Measurements from ENCODE around the gene TEAD1. TPM values are rescaled to one million over a fixed set of nuclear protein-coding genes. Genes with fewer than 3 reads are reported as not detected.

Gene TEAD1
- total RNA-seq, 4 donors from 2014 or later = 46.4 to 214 (median 61.2) TPM

DNA sequence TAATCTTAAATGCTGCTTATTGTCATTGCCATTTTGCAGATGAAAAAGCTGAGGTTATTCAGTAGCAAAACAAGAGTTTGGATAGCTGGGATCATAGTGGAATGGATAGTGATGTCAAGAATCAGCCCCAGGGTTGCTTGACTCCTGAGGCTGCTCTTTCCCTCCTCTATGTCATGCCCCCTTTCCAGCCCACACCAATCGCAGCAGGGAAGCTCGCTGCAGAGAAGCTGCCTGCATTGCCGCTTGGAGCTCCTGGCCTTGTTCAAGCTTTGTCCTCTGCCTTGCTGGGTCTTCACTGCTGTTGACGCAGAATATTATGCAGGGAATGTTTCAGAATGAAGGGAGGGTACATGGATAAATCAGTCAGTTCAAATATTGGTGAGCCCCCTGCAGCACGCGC lies 206.1 kb downstream of the TEAD1 start:
- no peaks in the 10 kb centered on the region for H3K9me3 ChIP-seq
- peaks cover 0 to 28% (median 3%) of the 10 kb centered on the region in 4 donors for H3K4me1 ChIP-seq
- WGBS, 2 donors (ENCODE audit: low coverage in 1 of 2) = 90 to 100% methylated on average over 1 to 6 of the region's 6 CpGs
- no peak for DNase-seq
- TF ChIP-seq POLR2AphosphoS5 (IDR thresholded peaks at IDR 0.05) (no peak), EP300 (IDR thresholded peaks at IDR 0.05; ENCODE audit: low read depth) (no peak), POLR2A (IDR thresholded peaks at IDR 0.05) (no peak)
- TF ChIP-seq, protein P1, sequence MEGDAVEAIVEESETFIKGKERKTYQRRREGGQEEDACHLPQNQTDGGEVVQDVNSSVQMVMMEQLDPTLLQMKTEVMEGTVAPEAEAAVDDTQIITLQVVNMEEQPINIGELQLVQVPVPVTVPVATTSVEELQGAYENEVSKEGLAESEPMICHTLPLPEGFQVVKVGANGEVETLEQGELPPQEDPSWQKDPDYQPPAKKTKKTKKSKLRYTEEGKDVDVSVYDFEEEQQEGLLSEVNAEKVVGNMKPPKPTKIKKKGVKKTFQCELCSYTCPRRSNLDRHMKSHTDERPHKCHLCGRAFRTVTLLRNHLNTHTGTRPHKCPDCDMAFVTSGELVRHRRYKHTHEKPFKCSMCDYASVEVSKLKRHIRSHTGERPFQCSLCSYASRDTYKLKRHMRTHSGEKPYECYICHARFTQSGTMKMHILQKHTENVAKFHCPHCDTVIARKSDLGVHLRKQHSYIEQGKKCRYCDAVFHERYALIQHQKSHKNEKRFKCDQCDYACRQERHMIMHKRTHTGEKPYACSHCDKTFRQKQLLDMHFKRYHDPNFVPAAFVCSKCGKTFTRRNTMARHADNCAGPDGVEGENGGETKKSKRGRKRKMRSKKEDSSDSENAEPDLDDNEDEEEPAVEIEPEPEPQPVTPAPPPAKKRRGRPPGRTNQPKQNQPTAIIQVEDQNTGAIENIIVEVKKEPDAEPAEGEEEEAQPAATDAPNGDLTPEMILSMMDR (IDR thresholded peaks at IDR 0.05) = no peak
- no peak overlapping the region for H3K4me3 ChIP-seq
- no peaks in the 10 kb centered on the region for H3K36me3 ChIP-seq
- intact Hi-C loops (cut with DNase I; ENCODE audit: low total_unique reads) = loop anchor here (10.0 kb wide), 1 partner anchor 66 kb away; no protein-coding TSS in a partner anchor
- no peaks in the 10 kb centered on the region for H3K27me3 ChIP-seq
- no peak overlapping the region for H3K27ac ChIP-seq
- in situ Hi-C loops (cut with MboI; ENCODE audit: low pct_ligation_motif_present in 1 of 4, low pct_unique_long_range_greater_than_20kb in 1 of 4, low sequenced_read_pairs in 3 of 4) = loop anchor here (5.0 to 25.0 kb wide), 6 partner anchors 48 to 543 kb away; partner anchors contain the start of gene TEAD1 (in 2 of the 4)

DNA sequence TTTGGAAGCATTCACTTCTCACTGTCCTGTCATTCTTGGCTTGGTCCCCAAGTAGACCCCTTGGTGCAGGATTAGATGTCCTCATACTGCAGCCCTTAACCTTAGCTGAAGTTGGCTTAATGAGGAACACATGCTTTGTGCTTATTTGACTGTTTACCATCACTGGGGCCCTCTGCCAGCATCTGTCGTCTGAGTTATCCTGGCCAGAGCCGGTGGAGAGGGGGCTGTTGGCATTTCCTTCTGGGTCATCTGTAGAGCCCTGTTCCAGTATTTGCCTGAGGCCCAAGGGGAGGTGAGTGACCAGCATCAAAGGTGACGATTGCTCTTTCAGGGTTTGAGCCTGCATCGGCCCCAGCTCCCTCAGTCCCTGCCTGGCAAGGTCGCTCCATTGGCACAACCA lies 208.4 kb downstream of the TEAD1 start:
- H3K27me3 ChIP-seq = no peaks in the 10 kb centered on the region
- peaks cover 0 to 16% (median 3%) of the 10 kb centered on the region in 4 donors for H3K4me1 ChIP-seq
- peak overlapping the region; percentile 3 to 39 (median 14) for H3K27ac ChIP-seq
- H3K9me3 ChIP-seq = no peaks in the 10 kb centered on the region
- WGBS, 2 donors (ENCODE audit: low coverage in 1 of 2) = 77 to 83% methylated on average over 2 to 5 of the region's 5 CpGs
- no peak for DNase-seq
- intact Hi-C loops (cut with DNase I; ENCODE audit: low total_unique reads) (loop anchor here (10.0 kb wide), 1 partner anchor 68 kb away; no protein-coding TSS in a partner anchor), in situ Hi-C loops (cut with MboI; ENCODE audit: low pct_ligation_motif_present in 1 of 4, low pct_unique_long_range_greater_than_20kb in 1 of 4, low sequenced_read_pairs in 3 of 4) (loop anchor here (5.0 to 25.0 kb wide), 6 partner anchors 50 to 545 kb away; partner anchors contain the start of gene TEAD1 (in 2 of the 4))
- TF ChIP-seq POLR2A (IDR thresholded peaks at IDR 0.05) (no peak), EP300 (IDR thresholded peaks at IDR 0.05; ENCODE audit: low read depth) (no peak), POLR2AphosphoS5 (IDR thresholded peaks at IDR 0.05) (no peak)
- TF ChIP-seq, protein P1 (IDR thresholded peaks at IDR 0.05) = no peak
- H3K4me3 ChIP-seq = no peak overlapping the region
- no peaks in the 10 kb centered on the region for H3K36me3 ChIP-seq

DNA sequence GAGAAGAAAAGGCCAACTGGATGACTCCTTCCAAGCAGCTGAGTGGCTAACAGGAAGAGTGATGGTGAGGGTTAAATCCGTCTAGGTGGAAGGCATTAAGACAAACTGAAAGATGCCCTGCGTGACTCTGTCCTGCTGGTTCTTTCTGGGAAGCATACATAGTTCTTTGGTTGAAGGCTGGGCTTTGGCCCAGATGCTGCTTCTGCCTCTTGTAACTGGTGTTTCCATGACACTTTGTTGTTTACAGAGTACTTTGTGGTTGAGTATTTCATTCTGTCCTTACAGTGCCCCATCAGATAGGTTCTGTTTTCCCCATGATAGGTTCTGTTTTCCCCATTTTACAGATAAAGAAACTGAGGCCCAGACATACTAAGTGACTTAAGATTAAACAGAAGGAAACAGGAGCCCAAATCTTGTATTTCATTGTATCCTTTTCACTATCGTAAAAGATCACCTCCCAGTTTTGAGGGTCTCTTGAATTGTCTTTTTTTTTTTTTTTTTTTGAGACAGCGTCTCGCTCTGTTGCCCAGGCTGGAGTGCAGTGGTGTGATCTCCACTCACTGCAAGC lies 210.6 kb downstream of the TEAD1 start:
- 80 to 85% methylated on average over 2 to 5 of the region's 5 CpGs for WGBS, 2 donors (ENCODE audit: low coverage in 1 of 2)
- H3K27me3 ChIP-seq = no peaks in the 10 kb centered on the region
- H3K4me3 ChIP-seq = no peak overlapping the region
- in situ Hi-C loops (cut with MboI; ENCODE audit: low pct_ligation_motif_present in 1 of 4, low pct_unique_long_range_greater_than_20kb in 1 of 4, low sequenced_read_pairs in 3 of 4) (loop anchor here (5.0 to 25.0 kb wide), 6 partner anchors 53 to 548 kb away; partner anchors contain the start of gene TEAD1 (in 2 of the 4)), intact Hi-C loops (cut with DNase I; ENCODE audit: low total_unique reads) (loop anchor here (5.0 to 10.0 kb wide), 2 partner anchors 70 to 198 kb away; no protein-coding TSS in a partner anchor)
- DNase-seq = no peak
- TF ChIP-seq, protein P1 (IDR thresholded peaks at IDR 0.05) = no peak
- TF ChIP-seq EP300 (IDR thresholded peaks at IDR 0.05; ENCODE audit: low read depth) (peak; percentile 69), POLR2A (IDR thresholded peaks at IDR 0.05) (no peak), POLR2AphosphoS5 (IDR thresholded peaks at IDR 0.05) (peak; percentile 40 to 76 (median 60))
- H3K36me3 ChIP-seq = no peaks in the 10 kb centered on the region
- H3K4me1 ChIP-seq = peaks cover 0 to 27% (median 11%) of the 10 kb centered on the region in 4 donors
- H3K9me3 ChIP-seq = no peaks in the 10 kb centered on the region
- H3K27ac ChIP-seq = peak overlapping the region; percentile 52 to 74 (median 62)

DNA sequence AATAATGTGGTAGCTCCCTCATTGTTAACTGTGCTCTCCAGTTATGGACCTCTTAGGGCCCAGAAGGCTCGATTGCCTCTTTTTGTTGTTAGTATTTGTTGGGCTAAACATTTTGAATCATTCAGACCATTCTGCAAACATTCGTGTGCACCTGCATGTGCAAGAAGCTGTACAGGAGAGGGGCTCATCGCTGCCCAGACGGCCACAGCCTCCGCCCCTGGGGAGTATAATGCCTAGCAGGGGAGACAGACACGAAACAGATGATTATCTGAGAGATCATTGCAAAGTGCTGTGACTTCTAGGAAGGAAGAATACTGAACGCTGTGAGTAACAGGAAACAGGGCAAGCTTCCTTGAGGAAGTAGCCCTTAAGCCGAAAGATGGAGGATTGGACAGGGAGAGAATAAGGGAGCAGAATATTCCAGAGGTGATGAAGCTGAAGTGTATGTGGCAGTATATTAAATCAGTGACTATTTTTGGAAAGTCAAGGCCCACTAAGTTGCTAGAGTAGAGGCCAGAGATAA lies 211.6 kb downstream of the TEAD1 start:
- H3K27ac ChIP-seq = peak overlapping the region; percentile 32 to 74 (median 48)
- TF ChIP-seq, protein P1 (IDR thresholded peaks at IDR 0.05) = no peak
- TF ChIP-seq POLR2AphosphoS5 (IDR thresholded peaks at IDR 0.05) = no peak
- no peak for TF ChIP-seq EP300 (IDR thresholded peaks at IDR 0.05; ENCODE audit: low read depth)
- TF ChIP-seq POLR2A (IDR thresholded peaks at IDR 0.05) = no peak
- in situ Hi-C loops (cut with MboI; ENCODE audit: low pct_ligation_motif_present in 1 of 4, low pct_unique_long_range_greater_than_20kb in 1 of 4, low sequenced_read_pairs in 3 of 4) = loop anchor here (10.0 to 25.0 kb wide), 5 partner anchors 198 to 548 kb away; partner anchors contain the start of gene TEAD1 (in 2 of the 4)
- H3K4me3 ChIP-seq = no peak overlapping the region
- H3K9me3 ChIP-seq = no peaks in the 10 kb centered on the region
- no peaks in the 10 kb centered on the region for H3K27me3 ChIP-seq
- no peaks in the 10 kb centered on the region for H3K36me3 ChIP-seq
- WGBS, 2 donors (ENCODE audit: low coverage in 1 of 2) = 83 to 90% methylated on average over 8 of the region's 8 CpGs
- DNase-seq = no peak
- H3K4me1 ChIP-seq = peaks cover 0 to 27% (median 11%) of the 10 kb centered on the region in 4 donors
- intact Hi-C loops (cut with DNase I; ENCODE audit: low total_unique reads) = loop anchor here (5.0 to 10.0 kb wide), 2 partner anchors 71 to 198 kb away; no protein-coding TSS in a partner anchor
